IPS-NIHi11 (cell line): Measurements from ENCODE around the gene PRKACA.
A peak's percentile ranks its signal among the peaks of the same experiment; 100 is the strongest.
"Not testable (repeated sequence)": the region's sequence is repeated elsewhere in the genome, so short reads cannot be mapped to it uniquely, and the experiment has no call there.

ENCODE experiments used
- DNase-seq: peaks from one replicate; pipeline ENCODE4 v3.0.0; 2012; ENCODE audit warnings: mixed read lengths, low spot score

Gene PRKACA

GRCh38 chr19:14066134-14066533, 51.4 kb downstream of the PRKACA start:
- no peak for DNase-seq

- DNase-seq: no peak
These were observed 54.5 kb downstream of the PRKACA start for GRCh38 chr19:14063105-14063504.

- DNase-seq: no peak
These were observed 55.1 kb downstream of the PRKACA start for GRCh38 chr19:14062558-14062855.

- DNase-seq: no peak
These were observed 55.6 kb downstream of the PRKACA start, which contains the start of gene PALM3 for GRCh38 chr19:14061751-14062557. TSS of gene PALM3 (minus strand) at chr19:14062076. CDS start at chr19:14061980, 96 bp downstream.

- DNase-seq: no peak
These were observed 56.3 kb downstream of the PRKACA start for GRCh38 chr19:14061081-14061749.

GRCh38 chr19:14059652-14060155, 57.9 kb downstream of the PRKACA start:
- no peak for DNase-seq

- DNase-seq: peak; percentile 70
These were observed 58.5 kb downstream of the PRKACA start for GRCh38 chr19:14059093-14059480.

GRCh38 chr19:14058182-14059092, 59.1 kb downstream of the PRKACA start:
- no peak for DNase-seq

GRCh38 chr19:14056741-14057356, 60.7 kb downstream of the PRKACA start:
- DNase-seq: no peak

- no peak for DNase-seq
These were observed 61.4 kb downstream of the PRKACA start for GRCh38 chr19:14056069-14056666.

- DNase-seq: no peak
These were observed 62.2 kb downstream of the PRKACA start for GRCh38 chr19:14055396-14055795.

GRCh38 chr19:14054721-14055120, 62.8 kb downstream of the PRKACA start:
- DNase-seq: no peak

GRCh38 chr19:14054099-14054498, 63.5 kb downstream of the PRKACA start:
- DNase-seq: no peak

- DNase-seq: no peak
These were observed 64.1 kb downstream of the PRKACA start for GRCh38 chr19:14053500-14053899.

GRCh38 chr19:14053032-14053431, 64.5 kb downstream of the PRKACA start:
- DNase-seq: no peak

- no peak for DNase-seq
These were observed 65.1 kb downstream of the PRKACA start for GRCh38 chr19:14052470-14052869.

GRCh38 chr19:14051980-14052379, 65.6 kb downstream of the PRKACA start:
- DNase-seq: no peak

GRCh38 chr19:14050961-14051360, 66.6 kb downstream of the PRKACA start:
- not testable (repeated sequence) for DNase-seq

- no peak for DNase-seq
These were observed 67.0 kb downstream of the PRKACA start for GRCh38 chr19:14050512-14050911.

GRCh38 chr19:14048443-14049153, 69.0 kb downstream of the PRKACA start:
- peak; percentile 88 for DNase-seq

GRCh38 chr19:14047866-14048265, 69.7 kb downstream of the PRKACA start:
- DNase-seq: not testable (repeated sequence)
